GM23338 (cell line): ENCODE results near the gene CLEC7A. TPM values are rescaled to one million over a fixed set of nuclear protein-coding genes. Genes with fewer than 3 reads are reported as not detected.

Source experiments
- ATAC-seq: fragments of 200-7000 bp; cut with Tn5 transposase; 3 replicates; pipeline ENCODE4 v1.9.1; 2020
- DNase-seq: peaks from one replicate; pipeline ENCODE4 v3.0.0-alpha.2; 2015; ENCODE audit warnings: low spot score
- H2AFZ ChIP-seq: fragments of 200-600 bp; sonication (generic); 2 replicates; pipeline ENCODE4 v1.8.0; 2016; ENCODE audit warnings: antibody characterized with exemption, mild to moderate bottlenecking, moderate library complexity
- H3F3A ChIP-seq: fragments of 200-600 bp; sonication (generic); replicated peaks from 2 replicates; pipeline ENCODE4 v1.8.0; 2017; ENCODE audit warnings: antibody characterized with exemption, mixed run types, low read depth
- H3K27ac ChIP-seq: fragments of 200-600 bp; sonication (generic); 2 replicates; pipeline ENCODE4 v1.6.1; 2016; ENCODE audit warnings: low read depth
- H3K27me3 ChIP-seq: fragments of 200-600 bp; sonication (generic); 2 replicates; pipeline ENCODE4 v1.8.0; 2016; ENCODE audit warnings: mild to moderate bottlenecking, mixed run types, moderate library complexity; ENCODE audit not compliant: insufficient read depth
- H3K36me3 ChIP-seq: fragments of 200-600 bp; sonication (generic); 2 replicates; pipeline ENCODE4 v1.8.0; 2016; ENCODE audit warnings: mild to moderate bottlenecking; ENCODE audit not compliant: insufficient read depth
- H3K4me1 ChIP-seq: fragments of 200-600 bp; sonication (generic); 2 replicates; pipeline ENCODE4 v1.8.0; 2016; ENCODE audit warnings: mild to moderate bottlenecking, moderate library complexity; ENCODE audit not compliant: insufficient read depth
- H3K4me2 ChIP-seq: fragments of 200-600 bp; sonication (generic); 2 replicates; pipeline ENCODE4 v1.7.1; 2017; ENCODE audit warnings: mixed run types
- H3K4me3 ChIP-seq: fragments of 200-600 bp; sonication (generic); 2 replicates; pipeline ENCODE4 v1.6.1; 2016; ENCODE audit warnings: mixed run types
- H3K79me2 ChIP-seq: fragments of 200-600 bp; sonication (generic); replicated peaks from 2 replicates; pipeline ENCODE4 v1.8.0; 2017; ENCODE audit warnings: mild to moderate bottlenecking; ENCODE audit not compliant: insufficient read depth
- H3K9me2 ChIP-seq: fragments of 200-600 bp; sonication (generic); 2 replicates; pipeline ENCODE4 v1.8.0; 2017; ENCODE audit not compliant: insufficient read depth
- H4K20me1 ChIP-seq: fragments of 200-600 bp; sonication (generic); replicated peaks from 2 replicates; pipeline ENCODE4 v1.8.0; 2017; ENCODE audit warnings: mild to moderate bottlenecking; ENCODE audit not compliant: insufficient read depth
- H3K27ac Mint-ChIP-seq: 2 replicates; pipeline ENCODE4 v1.8.0; 2020; ENCODE audit warnings: inconsistent platforms, mild to moderate bottlenecking, moderate library complexity, mixed read lengths
- H3K27me3 Mint-ChIP-seq: 3 replicates; pipeline ENCODE4 v1.8.0; 2022; ENCODE audit warnings: low read depth, mild to moderate bottlenecking, moderate library complexity, mixed read lengths, inconsistent platforms; ENCODE audit not compliant: insufficient read depth, poor library complexity
- H3K36me3 Mint-ChIP-seq: 3 replicates; pipeline ENCODE4 v1.8.0; 2021; ENCODE audit warnings: low read depth, mild to moderate bottlenecking, inconsistent platforms, moderate library complexity, mixed read lengths
- H3K4me1 Mint-ChIP-seq: 3 replicates; pipeline ENCODE4 v1.8.0; 2020; ENCODE audit warnings: mild to moderate bottlenecking, inconsistent platforms, mixed read lengths
- H3K4me3 Mint-ChIP-seq: 3 replicates; pipeline ENCODE4 v1.8.0; 2021; ENCODE audit warnings: moderate library complexity, mild to moderate bottlenecking, inconsistent platforms, mixed read lengths
- H3K9me3 Mint-ChIP-seq: 3 replicates; pipeline ENCODE4 v1.8.0; 2020; ENCODE audit warnings: moderate library complexity, mild to moderate bottlenecking, inconsistent platforms, mixed read lengths
- CREB1 ChIP-seq: fragments of 250-450 bp; sonication (Bioruptor Pico); IDR thresholded peaks from 2 replicates; pipeline ENCODE4 v1.5.0; 2020; ENCODE audit warnings: low read depth, mild to moderate bottlenecking, moderate library complexity
- EZH2 ChIP-seq: fragments of 200-600 bp; sonication (generic); IDR thresholded peaks from one replicate; pipeline ENCODE4 v1.8.0; 2017; ENCODE audit warnings: antibody characterized with exemption, mild to moderate bottlenecking, low read depth; ENCODE audit not compliant: unreplicated experiment
- EZH2phosphoT487 ChIP-seq: fragments of 200-600 bp; sonication (generic); IDR thresholded peaks from one replicate; pipeline ENCODE4 v1.8.1; 2018; ENCODE audit warnings: antibody characterized with exemption; ENCODE audit not compliant: unreplicated experiment
- JUNB ChIP-seq: IDR thresholded peaks from one replicate; pipeline ENCODE4 v1.6.1; 2016; ENCODE audit warnings: antibody characterized with exemption; ENCODE audit not compliant: unreplicated experiment
- NANOG ChIP-seq: IDR thresholded peaks from 2 replicates; pipeline ENCODE4 v1.6.1; 2016; ENCODE audit warnings: antibody characterized with exemption, borderline replicate concordance
- POLR2AphosphoS5 ChIP-seq: IDR thresholded peaks from 2 replicates; pipeline ENCODE4 v1.6.1; 2016; ENCODE audit warnings: antibody characterized with exemption, low read depth
- STAT1 ChIP-seq: IDR thresholded peaks from one replicate; pipeline ENCODE4 v1.6.1; 2016; ENCODE audit warnings: antibody characterized with exemption; ENCODE audit not compliant: unreplicated experiment
- ZNF114 ChIP-seq: fragments of 250-450 bp; sonication (Bioruptor Pico); IDR thresholded peaks from 2 replicates; pipeline ENCODE4 v1.5.0; 2020; ENCODE audit warnings: mild to moderate bottlenecking, moderate library complexity
- ZNF331 ChIP-seq: fragments of 250-450 bp; sonication (Bioruptor Pico); IDR thresholded peaks from 2 replicates; pipeline ENCODE4 v1.5.0; 2020; ENCODE audit warnings: low read depth, mild to moderate bottlenecking, moderate library complexity
- ZNF462 ChIP-seq: fragments of 250-450 bp; sonication (Bioruptor Pico); IDR thresholded peaks from 2 replicates; pipeline ENCODE4 v1.5.0; 2020; ENCODE audit warnings: mild to moderate bottlenecking, moderate library complexity
- polyA plus RNA-seq: library from polyadenylated mRNA; unstranded; fragments of >200 nt; fragmentation: Nextera tagmentation; extraction: Ambion mirVana; gene quantifications from 2 replicates; pipeline ENCODE4 v1.2.1, GENCODE V29; 2016
- total RNA-seq: library from RNA; depleted of rRNA; stranded (reverse); fragments of >200 nt; shearing (Covaris generic); gene quantifications from 2 replicates; pipeline ENCODE4 v1.2.3, GENCODE V29; 2014
- TF ChIP-seq, protein P1 (sequence below): IDR thresholded peaks from one replicate; pipeline ENCODE4 v1.6.1; 2018; ENCODE audit warnings: antibody characterized with exemption; ENCODE audit not compliant: unreplicated experiment
- TF ChIP-seq, protein P2 (sequence below), 2 experiments: fragments of 200-600 bp in 1 of 2; sonication (generic) in 1 of 2; conservative IDR thresholded peaks; 2 replicates each; pipeline versions ENCODE4 v1.5.1 to v1.6.1; 2016 to 2017; ENCODE audit warnings: antibody characterized with exemption in 2 of 2, low read depth in 2 of 2, mild to moderate bottlenecking in 2 of 2, moderate library complexity in 1 of 2
- TF ChIP-seq, protein P3 (sequence below): IDR thresholded peaks from 2 replicates; pipeline ENCODE4 v1.6.1; 2016; ENCODE audit warnings: antibody characterized with exemption

CLEC7A gene
- total and polyA plus RNA-seq, 2 experiments from 2014 or later: 0.39 TPM; not detected in 1

GRCh38 chr12:10082117-10082874, 47.7 kb downstream of the CLEC7A start:
- Histone ChIP-seq H3K27me3 (no peaks in the 10 kb centered on the region), H3K36me3 (no peaks in the 10 kb centered on the region), H3K27ac (no peak overlapping the region), H3K79me2 (no peaks in the 10 kb centered on the region), H3K9me2 (no peaks in the 10 kb centered on the region; the same call in 1 of the 2 replicates), H3K4me1 (peaks cover 6% of the 10 kb centered on the region; the same call in 1 of the 2 replicates), H3K4me2 (no peak overlapping the region), H4K20me1 (no peaks in the 10 kb centered on the region), H3K4me3 (no peak overlapping the region), H2AFZ (no peak overlapping the region), H3F3A (no peaks in the 10 kb centered on the region)
- H3K4me3 Mint-ChIP-seq: no peak overlapping the region
- H3K9me3 Mint-ChIP-seq: 0 out of 3 replicates have a peak, but pooled peaks cover 3% of the 10 kb centered on the region
- no peak for ATAC-seq
- H3K27me3 Mint-ChIP-seq: no peaks in the 10 kb centered on the region
- no peaks in the 10 kb centered on the region for H3K36me3 Mint-ChIP-seq
- H3K4me1 Mint-ChIP-seq: no peaks in the 10 kb centered on the region; the same call in 2 of the 3 replicates
- no peak overlapping the region for H3K27ac Mint-ChIP-seq
- DNase-seq: no peak
- TF ChIP-seq ZNF114 (CRISPR knock-in tag): no peak
- no peak for TF ChIP-seq EZH2
- TF ChIP-seq, protein P1, sequence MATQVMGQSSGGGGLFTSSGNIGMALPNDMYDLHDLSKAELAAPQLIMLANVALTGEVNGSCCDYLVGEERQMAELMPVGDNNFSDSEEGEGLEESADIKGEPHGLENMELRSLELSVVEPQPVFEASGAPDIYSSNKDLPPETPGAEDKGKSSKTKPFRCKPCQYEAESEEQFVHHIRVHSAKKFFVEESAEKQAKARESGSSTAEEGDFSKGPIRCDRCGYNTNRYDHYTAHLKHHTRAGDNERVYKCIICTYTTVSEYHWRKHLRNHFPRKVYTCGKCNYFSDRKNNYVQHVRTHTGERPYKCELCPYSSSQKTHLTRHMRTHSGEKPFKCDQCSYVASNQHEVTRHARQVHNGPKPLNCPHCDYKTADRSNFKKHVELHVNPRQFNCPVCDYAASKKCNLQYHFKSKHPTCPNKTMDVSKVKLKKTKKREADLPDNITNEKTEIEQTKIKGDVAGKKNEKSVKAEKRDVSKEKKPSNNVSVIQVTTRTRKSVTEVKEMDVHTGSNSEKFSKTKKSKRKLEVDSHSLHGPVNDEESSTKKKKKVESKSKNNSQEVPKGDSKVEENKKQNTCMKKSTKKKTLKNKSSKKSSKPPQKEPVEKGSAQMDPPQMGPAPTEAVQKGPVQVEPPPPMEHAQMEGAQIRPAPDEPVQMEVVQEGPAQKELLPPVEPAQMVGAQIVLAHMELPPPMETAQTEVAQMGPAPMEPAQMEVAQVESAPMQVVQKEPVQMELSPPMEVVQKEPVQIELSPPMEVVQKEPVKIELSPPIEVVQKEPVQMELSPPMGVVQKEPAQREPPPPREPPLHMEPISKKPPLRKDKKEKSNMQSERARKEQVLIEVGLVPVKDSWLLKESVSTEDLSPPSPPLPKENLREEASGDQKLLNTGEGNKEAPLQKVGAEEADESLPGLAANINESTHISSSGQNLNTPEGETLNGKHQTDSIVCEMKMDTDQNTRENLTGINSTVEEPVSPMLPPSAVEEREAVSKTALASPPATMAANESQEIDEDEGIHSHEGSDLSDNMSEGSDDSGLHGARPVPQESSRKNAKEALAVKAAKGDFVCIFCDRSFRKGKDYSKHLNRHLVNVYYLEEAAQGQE: no peak
- no peak for TF ChIP-seq ZNF331 (CRISPR knock-in tag)
- TF ChIP-seq, protein P2, sequence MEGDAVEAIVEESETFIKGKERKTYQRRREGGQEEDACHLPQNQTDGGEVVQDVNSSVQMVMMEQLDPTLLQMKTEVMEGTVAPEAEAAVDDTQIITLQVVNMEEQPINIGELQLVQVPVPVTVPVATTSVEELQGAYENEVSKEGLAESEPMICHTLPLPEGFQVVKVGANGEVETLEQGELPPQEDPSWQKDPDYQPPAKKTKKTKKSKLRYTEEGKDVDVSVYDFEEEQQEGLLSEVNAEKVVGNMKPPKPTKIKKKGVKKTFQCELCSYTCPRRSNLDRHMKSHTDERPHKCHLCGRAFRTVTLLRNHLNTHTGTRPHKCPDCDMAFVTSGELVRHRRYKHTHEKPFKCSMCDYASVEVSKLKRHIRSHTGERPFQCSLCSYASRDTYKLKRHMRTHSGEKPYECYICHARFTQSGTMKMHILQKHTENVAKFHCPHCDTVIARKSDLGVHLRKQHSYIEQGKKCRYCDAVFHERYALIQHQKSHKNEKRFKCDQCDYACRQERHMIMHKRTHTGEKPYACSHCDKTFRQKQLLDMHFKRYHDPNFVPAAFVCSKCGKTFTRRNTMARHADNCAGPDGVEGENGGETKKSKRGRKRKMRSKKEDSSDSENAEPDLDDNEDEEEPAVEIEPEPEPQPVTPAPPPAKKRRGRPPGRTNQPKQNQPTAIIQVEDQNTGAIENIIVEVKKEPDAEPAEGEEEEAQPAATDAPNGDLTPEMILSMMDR (conservative IDR thresholded peaks at IDR 0.05; ENCODE audit: low read depth in 2 of 2): no peak
- no peak for TF ChIP-seq STAT1
- no peak for TF ChIP-seq NANOG
- TF ChIP-seq JUNB: no peak
- TF ChIP-seq EZH2phosphoT487: no peak
- TF ChIP-seq CREB1 (CRISPR knock-in tag): no peak
- TF ChIP-seq ZNF462 (CRISPR knock-in tag): no peak
- no peak for TF ChIP-seq POLR2AphosphoS5
- TF ChIP-seq, protein P3, sequence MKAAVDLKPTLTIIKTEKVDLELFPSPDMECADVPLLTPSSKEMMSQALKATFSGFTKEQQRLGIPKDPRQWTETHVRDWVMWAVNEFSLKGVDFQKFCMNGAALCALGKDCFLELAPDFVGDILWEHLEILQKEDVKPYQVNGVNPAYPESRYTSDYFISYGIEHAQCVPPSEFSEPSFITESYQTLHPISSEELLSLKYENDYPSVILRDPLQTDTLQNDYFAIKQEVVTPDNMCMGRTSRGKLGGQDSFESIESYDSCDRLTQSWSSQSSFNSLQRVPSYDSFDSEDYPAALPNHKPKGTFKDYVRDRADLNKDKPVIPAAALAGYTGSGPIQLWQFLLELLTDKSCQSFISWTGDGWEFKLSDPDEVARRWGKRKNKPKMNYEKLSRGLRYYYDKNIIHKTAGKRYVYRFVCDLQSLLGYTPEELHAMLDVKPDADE: no peak
